Uterus (tissue), 4 donors: ENCODE results near the gene ZC3H4. TPM values are rescaled to one million over a fixed set of nuclear protein-coding genes. Genes with fewer than 3 reads are reported as not detected.

Experiments used
- DNase-seq, 2 donors: peaks; one replicate each; pipeline ENCODE4 v3.0.0-alpha.2; 2019 to 2020
- H3K27ac ChIP-seq, 2 donors: fragments of 200-600 bp; sonication (generic); 1 replicate in 1 of 2; 2 replicates in 1 of 2; pipeline ENCODE4 v1.5.1; 2016 to 2018
- H3K27me3 ChIP-seq, 2 donors: fragments of 200-600 bp; sonication (generic); one replicate each; pipeline ENCODE4 v1.5.1; 2018 to 2019; ENCODE audit warnings: control low read depth in 1 of 2
- H3K36me3 ChIP-seq, 2 donors: fragments of 200-600 bp; sonication (generic); one replicate each; pipeline ENCODE4 v1.5.1; 2019; ENCODE audit warnings: control low read depth in 1 of 2
- H3K4me1 ChIP-seq, 2 donors: fragments of 200-600 bp; sonication (generic); one replicate each; pipeline ENCODE4 v1.5.1; 2018 to 2019; ENCODE audit warnings: control low read depth in 1 of 2
- H3K4me3 ChIP-seq, 2 donors: fragments of 200-600 bp; sonication (generic); 1 replicate in 1 of 2; 2 replicates in 1 of 2; pipeline ENCODE4 v1.5.1; 2018 to 2019; ENCODE audit warnings: mild to moderate bottlenecking in 1 of 2
- H3K9me3 ChIP-seq, 2 donors: fragments of 200-600 bp; sonication (generic); one replicate each; pipeline ENCODE4 v1.5.1; 2019; ENCODE audit warnings: control low read depth in 1 of 2
- POLR2A ChIP-seq, 2 donors: fragments of 450-650 bp; IDR thresholded peaks; one replicate each; pipeline ENCODE4 v1.6.1; 2016; ENCODE audit warnings: antibody characterized with exemption in 2 of 2, mild to moderate bottlenecking in 1 of 2, moderate library complexity in 1 of 2
- intact Hi-C: fragments of 100-400 bp; cut with DNase I; formaldehyde crosslinking; loops from one replicate; pipeline ENCODE4 v1.15.1; 2023; ENCODE audit warnings: low total_unique reads
- total RNA-seq, 4 donors: library from RNA; depleted of rRNA in 3 of 4; stranded (reverse); fragments of >200 nt in 3 of 4; gene quantifications; one replicate each; pipeline versions ENCODE4 v1.1.0 to v1.2.4, GENCODE V29; 2014 to 2023
- TF ChIP-seq, protein P1 (sequence below), 4 experiments: fragments of 200-600 bp in 2 of 4; fragments of 450-650 bp in 2 of 4; sonication (generic) in 2 of 4; IDR thresholded peaks; one replicate each; pipeline ENCODE4 v1.5.1; 2016 to 2019; ENCODE audit warnings: antibody characterized with exemption in 4 of 4, mild to moderate bottlenecking in 2 of 4, moderate library complexity in 1 of 4
- donor health status: DM: yes; HTN: yes; CAD: no.

ZC3H4 gene
- total RNA-seq, 4 donors from 2014 or later = 3.3 to 43.1 (median 18.3) TPM

- Histone ChIP-seq H3K27ac (peak overlapping the region in 1 of 2 donors; percentile 55), H3K4me3 (no peak overlapping the region), H3K27me3 (no peaks in the 10 kb centered on the region), H3K4me1 (peaks cover 0 to 3% of the 10 kb centered on the region in 2 donors), H3K9me3 (no peaks in the 10 kb centered on the region), H3K36me3 (no peaks in the 10 kb centered on the region)
- no peak for DNase-seq
- intact Hi-C loops = no loop called here
- TF ChIP-seq POLR2A (IDR thresholded peaks at IDR 0.05) = no peak
- TF ChIP-seq, protein P1, sequence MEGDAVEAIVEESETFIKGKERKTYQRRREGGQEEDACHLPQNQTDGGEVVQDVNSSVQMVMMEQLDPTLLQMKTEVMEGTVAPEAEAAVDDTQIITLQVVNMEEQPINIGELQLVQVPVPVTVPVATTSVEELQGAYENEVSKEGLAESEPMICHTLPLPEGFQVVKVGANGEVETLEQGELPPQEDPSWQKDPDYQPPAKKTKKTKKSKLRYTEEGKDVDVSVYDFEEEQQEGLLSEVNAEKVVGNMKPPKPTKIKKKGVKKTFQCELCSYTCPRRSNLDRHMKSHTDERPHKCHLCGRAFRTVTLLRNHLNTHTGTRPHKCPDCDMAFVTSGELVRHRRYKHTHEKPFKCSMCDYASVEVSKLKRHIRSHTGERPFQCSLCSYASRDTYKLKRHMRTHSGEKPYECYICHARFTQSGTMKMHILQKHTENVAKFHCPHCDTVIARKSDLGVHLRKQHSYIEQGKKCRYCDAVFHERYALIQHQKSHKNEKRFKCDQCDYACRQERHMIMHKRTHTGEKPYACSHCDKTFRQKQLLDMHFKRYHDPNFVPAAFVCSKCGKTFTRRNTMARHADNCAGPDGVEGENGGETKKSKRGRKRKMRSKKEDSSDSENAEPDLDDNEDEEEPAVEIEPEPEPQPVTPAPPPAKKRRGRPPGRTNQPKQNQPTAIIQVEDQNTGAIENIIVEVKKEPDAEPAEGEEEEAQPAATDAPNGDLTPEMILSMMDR (IDR thresholded peaks at IDR 0.05) = no peak
Observed at GRCh38 chr19:47134545-47134944, 21.0 kb upstream of the ZC3H4 start.

DNA sequence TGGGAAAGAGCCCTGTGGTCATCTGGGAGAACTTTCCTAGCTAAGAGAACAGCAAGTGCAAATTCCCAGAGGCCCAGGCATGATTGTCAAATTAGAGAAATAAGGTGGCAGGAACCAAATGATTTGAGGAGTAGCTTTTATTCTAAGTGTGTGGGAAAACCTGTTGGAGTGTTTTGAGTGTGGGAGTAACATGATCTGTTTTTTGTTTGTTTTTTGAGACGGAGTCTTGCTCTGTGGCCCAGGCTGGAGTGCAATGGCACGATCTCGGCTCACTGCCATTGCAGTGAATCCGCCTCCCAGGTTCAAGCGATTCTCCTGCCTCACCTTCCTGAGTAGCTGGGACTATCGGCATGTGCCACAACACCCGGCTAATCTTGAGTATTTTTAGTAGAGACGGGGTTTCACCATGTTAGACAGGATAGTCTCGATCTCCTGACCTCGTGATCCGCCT lies 19.5 kb upstream of the ZC3H4 start:
- no peaks in the 10 kb centered on the region for H3K9me3 ChIP-seq
- intact Hi-C loops = no loop called here
- no peak overlapping the region for H3K4me3 ChIP-seq
- H3K4me1 ChIP-seq = peaks cover 0 to 3% of the 10 kb centered on the region in 2 donors
- no peaks in the 10 kb centered on the region for H3K36me3 ChIP-seq
- TF ChIP-seq POLR2A (IDR thresholded peaks at IDR 0.05) = no peak
- TF ChIP-seq, protein P1 (IDR thresholded peaks at IDR 0.05) = no peak
- no peak for DNase-seq
- no peak overlapping the region for H3K27ac ChIP-seq
- H3K27me3 ChIP-seq = no peaks in the 10 kb centered on the region

DNA sequence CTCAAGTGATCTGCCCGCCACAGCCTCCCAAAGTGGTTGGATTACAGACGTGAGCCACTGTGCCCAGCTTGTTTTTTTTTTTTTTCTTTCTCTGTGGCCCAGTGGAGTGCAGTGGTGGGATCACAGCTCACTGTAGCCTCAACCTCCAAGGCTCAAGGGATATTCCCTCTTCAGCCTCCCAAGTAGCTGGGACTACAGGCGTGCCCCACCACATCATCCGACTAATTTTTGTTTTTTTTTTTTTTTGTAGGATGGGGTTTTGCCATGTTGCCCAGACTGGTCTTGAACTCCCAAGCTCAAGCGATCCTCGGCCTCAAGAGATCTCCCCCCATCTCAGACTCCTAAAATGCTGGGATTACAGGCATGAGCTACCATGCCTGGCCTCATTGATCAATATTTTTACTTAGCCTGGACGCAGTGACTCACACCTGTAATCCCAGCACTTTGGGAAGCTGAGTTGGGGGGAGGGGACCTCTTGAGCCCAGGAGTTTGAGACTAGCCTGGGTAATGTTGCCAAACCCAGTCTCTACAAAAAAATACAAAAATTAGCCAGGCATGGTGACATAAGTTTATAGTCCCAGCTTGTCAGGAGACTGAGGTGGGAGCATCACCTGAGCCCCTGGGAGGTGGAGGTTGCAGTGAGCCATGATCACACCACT lies 18.7 kb upstream of the ZC3H4 start:
- H3K4me1 ChIP-seq = peaks cover 0 to 3% of the 10 kb centered on the region in 2 donors
- no peak overlapping the region for H3K4me3 ChIP-seq

DNA sequence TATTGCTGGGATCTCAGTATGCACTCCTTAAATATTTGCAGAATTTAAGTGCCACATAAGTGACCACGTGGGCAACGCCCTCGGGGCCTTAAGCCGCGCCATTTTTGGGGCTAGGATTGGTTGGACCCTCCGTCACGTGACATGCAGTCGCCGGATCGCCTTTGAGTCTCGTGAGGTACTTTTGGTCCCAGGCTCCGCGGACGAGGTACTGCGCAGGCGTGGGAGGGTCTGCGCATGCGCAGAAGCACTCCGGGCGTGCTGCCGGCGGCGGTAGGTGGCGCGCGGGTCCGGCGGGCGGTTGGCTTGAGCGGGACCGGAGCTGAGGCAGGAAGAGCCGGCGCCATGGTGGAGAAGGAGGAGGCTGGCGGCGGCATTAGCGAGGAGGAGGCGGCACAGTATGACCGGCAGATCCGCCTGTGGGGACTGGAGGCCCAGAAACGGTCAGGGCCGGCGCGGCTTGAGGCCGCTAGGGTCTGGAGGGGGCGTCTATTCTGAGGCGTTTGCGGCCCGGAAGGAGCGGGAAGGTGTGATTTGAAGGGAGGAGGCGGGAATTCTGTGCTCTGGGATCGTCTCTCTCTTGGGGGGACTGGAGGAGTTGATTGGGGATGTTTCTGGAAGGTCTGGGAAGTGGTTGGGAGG lies 17.1 kb upstream of the ZC3H4 start, which contains the start of gene SAE1:
SAE1 (plus strand) TSS at position 247 of the 639 bp plus-strand sequence; CDS start at position 343, 96 bp downstream.
- peak; percentile 93 to 95 for DNase-seq
- Histone ChIP-seq H3K4me3 (peak within 1 kb of the TSS; percentile 67 to 96), H3K27ac (peak within 1 kb of the TSS; percentile 93 to 98), H3K36me3 (no peaks in the 10 kb centered on the region), H3K9me3 (no peaks in the 10 kb centered on the region), H3K4me1 (peaks cover 0 to 3% of the 10 kb centered on the region in 2 donors), H3K27me3 (no peaks in the 10 kb centered on the region)
- intact Hi-C loops = no loop called here
- peak; percentile 72 to 85 for TF ChIP-seq POLR2A (IDR thresholded peaks at IDR 0.05)
- TF ChIP-seq, protein P1 (IDR thresholded peaks at IDR 0.05) = peak; percentile 69 to 92 (median 76)

More for the DNA sequence above, 18.7 kb upstream of the ZC3H4 start:
- Histone ChIP-seq H3K9me3 (no peaks in the 10 kb centered on the region), H3K27me3 (no peaks in the 10 kb centered on the region), H3K27ac (no peak overlapping the region), H3K36me3 (no peaks in the 10 kb centered on the region)
- no peak for DNase-seq
- TF ChIP-seq POLR2A (IDR thresholded peaks at IDR 0.05) = no peak
- TF ChIP-seq, protein P1 (IDR thresholded peaks at IDR 0.05) = no peak
- intact Hi-C loops = no loop called here

GRCh38 chr19:47130120-47130588 lies 16.6 kb upstream of the ZC3H4 start:
- peaks cover 0 to 3% of the 10 kb centered on the region in 2 donors for H3K4me1 ChIP-seq
- no peaks in the 10 kb centered on the region for H3K27me3 ChIP-seq
- intact Hi-C loops = no loop called here
- no peaks in the 10 kb centered on the region for H3K9me3 ChIP-seq
- H3K36me3 ChIP-seq = no peaks in the 10 kb centered on the region
- H3K27ac ChIP-seq = peak overlapping the region; percentile 93 to 98
- peak overlapping the region; percentile 67 to 96 for H3K4me3 ChIP-seq
- TF ChIP-seq, protein P1 (IDR thresholded peaks at IDR 0.05) = no peak
- TF ChIP-seq POLR2A (IDR thresholded peaks at IDR 0.05) = no peak
- DNase-seq = no peak
